HCT116 (cell line): Measurements from ENCODE around the gene TBP.

ENCODE experiments used
- CEBPB ChIP-seq: IDR thresholded peaks from 2 replicates; pipeline ENCODE4 v1.6.1; 2012; ENCODE audit warnings: low read depth
- CTCF ChIP-seq, 3 experiments: fragments of 200-600 bp in 1 of 3; sonication (generic) in 1 of 3; IDR thresholded peaks in 2 of 3; conservative IDR thresholded peaks in 1 of 3; 2 replicates each; pipeline ENCODE4 v1.5.1; 2012 to 2017; ENCODE audit warnings: low read depth in 2 of 3, low read length in 2 of 3, antibody characterized with exemption in 1 of 3, borderline replicate concordance in 1 of 3, control low read depth in 1 of 3, mild to moderate bottlenecking in 1 of 3, mixed read lengths in 1 of 3, mixed run types in 1 of 3, moderate library complexity in 1 of 3; ENCODE audit not compliant: insufficient read depth in 1 of 3
- ELF1 ChIP-seq: IDR thresholded peaks from 2 replicates; pipeline ENCODE4 v1.6.1; 2012; ENCODE audit warnings: low read depth, borderline replicate concordance
- POLR2A ChIP-seq: IDR thresholded peaks from 2 replicates; pipeline ENCODE4 v1.7.0; 2011; ENCODE audit warnings: borderline replicate concordance; ENCODE audit not compliant: insufficient read depth, insufficient read length; ENCODE audit errors: extremely low read depth
- SIN3A ChIP-seq: IDR thresholded peaks from 2 replicates; pipeline ENCODE4 v1.6.1; 2012; ENCODE audit warnings: low read depth
- SRF ChIP-seq: IDR thresholded peaks from 2 replicates; pipeline ENCODE4 v1.6.1; 2012; ENCODE audit warnings: low read depth

DNA sequence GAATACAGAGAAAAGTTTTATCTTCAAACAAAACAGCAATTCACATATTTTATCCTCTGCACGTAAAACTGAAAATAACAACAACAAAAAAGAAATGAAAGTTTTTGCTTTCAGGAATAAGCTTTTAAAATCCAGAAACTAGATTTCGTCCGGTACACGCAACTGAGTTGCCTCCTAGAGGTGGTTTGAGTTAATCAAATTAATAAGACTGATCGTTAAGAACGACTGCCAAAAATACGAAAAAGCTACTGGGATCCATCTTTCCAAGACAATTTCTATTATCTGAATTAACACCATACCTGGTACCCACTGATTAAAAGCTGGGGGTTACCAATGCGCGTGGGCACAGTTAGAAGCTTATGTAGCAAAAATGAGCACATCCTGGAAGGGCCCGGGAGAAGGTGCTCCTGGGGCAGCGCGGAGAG is 29.6 kb downstream of the TBP start:
- TF ChIP-seq POLR2A (no peak), SRF (no peak), CEBPB (no peak), ELF1 (no peak), SIN3A (no peak), CTCF (IDR thresholded peaks at IDR 0.05 in 2 of 3, conservative IDR thresholded peaks at IDR 0.05 in 1 of 3; ENCODE audit: borderline replicate concordance in 1 of 3, insufficient read depth in 1 of 3, low read depth in 2 of 3, low read length in 2 of 3) (no peak; a peak in 1 of 6 replicates)
